Measurements from ENCODE around the gene DCHS2.
A peak's percentile ranks its signal among the peaks of the same experiment; 100 is the strongest.

The DCHS2 gene

GRCh38 chr4:154364066-154364845 is 127.3 kb downstream of the DCHS2 start:
- Mint-ChIP-seq H3K36me3 (no peaks in the 10 kb centered on the region), H3K27me3 (no peaks in the 10 kb centered on the region), H3K4me3 (no peak overlapping the region), H3K9me3 (no peaks in the 10 kb centered on the region), H3K27ac (peak overlapping the region; percentile 25), H3K4me1 (peaks cover 31 to 46% of the 10 kb centered on the region in 2 donors)
- DNase-seq, result no peak
- ATAC-seq (replicated peaks), result no peak

- H3K27ac Mint-ChIP-seq, result no peak overlapping the region
- H3K4me1 Mint-ChIP-seq, result peaks cover 19 to 24% of the 10 kb centered on the region in 2 donors
- ATAC-seq (replicated peaks) (peak; percentile 51 to 56), DNase-seq (no peak)
- no peaks in the 10 kb centered on the region for H3K36me3 Mint-ChIP-seq
- peaks cover 0 to 4% of the 10 kb centered on the region in 2 donors for H3K27me3 Mint-ChIP-seq
- no peak overlapping the region for H3K4me3 Mint-ChIP-seq
- H3K9me3 Mint-ChIP-seq, result no peaks in the 10 kb centered on the region
These were observed 130.1 kb downstream of the DCHS2 start for GRCh38 chr4:154361450-154361849.

- DNase-seq (no peak), ATAC-seq (replicated peaks) (no peak)
- Mint-ChIP-seq H3K4me3 (no peak overlapping the region), H3K4me1 (peaks cover 19 to 24% of the 10 kb centered on the region in 2 donors), H3K9me3 (no peaks in the 10 kb centered on the region), H3K27me3 (peaks cover 0 to 4% of the 10 kb centered on the region in 2 donors), H3K36me3 (no peaks in the 10 kb centered on the region), H3K27ac (no peak overlapping the region)
These were observed 131.1 kb downstream of the DCHS2 start for GRCh38 chr4:154360491-154360890.

- no peak for DNase-seq
- H3K27ac Mint-ChIP-seq, result no peak overlapping the region
- H3K4me3 Mint-ChIP-seq, result no peak overlapping the region
- H3K36me3 Mint-ChIP-seq, result no peaks in the 10 kb centered on the region
- H3K27me3 Mint-ChIP-seq, result peaks cover 4 to 7% of the 10 kb centered on the region in 2 donors
- ATAC-seq (replicated peaks), result no peak
- H3K9me3 Mint-ChIP-seq, result no peaks in the 10 kb centered on the region
- H3K4me1 Mint-ChIP-seq, result peaks cover 2 to 3% of the 10 kb centered on the region in 2 donors
These were observed 136.7 kb downstream of the DCHS2 start for GRCh38 chr4:154354883-154355282.

- Mint-ChIP-seq H3K4me1 (peaks cover 2 to 6% of the 10 kb centered on the region in 2 donors), H3K27ac (no peak overlapping the region), H3K36me3 (no peaks in the 10 kb centered on the region), H3K4me3 (no peak overlapping the region), H3K9me3 (no peaks in the 10 kb centered on the region), H3K27me3 (peaks cover 0 to 7% of the 10 kb centered on the region in 2 donors)
- peak in 1 of 2 donors; percentile 61 for ATAC-seq (replicated peaks)
- no peak for DNase-seq
These were observed 141.8 kb downstream of the DCHS2 start for GRCh38 chr4:154349829-154350228.

GRCh38 chr4:154348657-154349056 is 142.9 kb downstream of the DCHS2 start:
- no peaks in the 10 kb centered on the region for H3K36me3 Mint-ChIP-seq
- no peak overlapping the region for H3K4me3 Mint-ChIP-seq
- DNase-seq, result no peak
- H3K27ac Mint-ChIP-seq, result no peak overlapping the region
- no peak for ATAC-seq (replicated peaks)
- H3K4me1 Mint-ChIP-seq, result peaks cover 2 to 6% of the 10 kb centered on the region in 2 donors
- H3K27me3 Mint-ChIP-seq, result peaks cover 0 to 7% of the 10 kb centered on the region in 2 donors
- no peaks in the 10 kb centered on the region for H3K9me3 Mint-ChIP-seq

GRCh38 chr4:154345359-154345758 is 146.2 kb downstream of the DCHS2 start:
- Mint-ChIP-seq H3K9me3 (no peaks in the 10 kb centered on the region), H3K4me1 (peaks cover 2 to 6% of the 10 kb centered on the region in 2 donors), H3K27ac (no peak overlapping the region), H3K36me3 (no peaks in the 10 kb centered on the region), H3K4me3 (no peak overlapping the region), H3K27me3 (peaks cover 0 to 7% of the 10 kb centered on the region in 2 donors)
- no peak for ATAC-seq (replicated peaks)
- no peak for DNase-seq

- Mint-ChIP-seq H3K27me3 (peaks cover 0 to 7% of the 10 kb centered on the region in 2 donors), H3K36me3 (no peaks in the 10 kb centered on the region), H3K4me1 (peaks cover 0 to under 1% of the 10 kb centered on the region in 2 donors), H3K9me3 (no peaks in the 10 kb centered on the region), H3K27ac (no peak overlapping the region), H3K4me3 (no peak overlapping the region)
- no peak for DNase-seq
- ATAC-seq (replicated peaks), result peak; percentile 54 to 58
These were observed 146.9 kb downstream of the DCHS2 start for GRCh38 chr4:154344686-154345085.

- Mint-ChIP-seq H3K27ac (no peak overlapping the region), H3K27me3 (peaks cover 0 to 7% of the 10 kb centered on the region in 2 donors), H3K9me3 (no peaks in the 10 kb centered on the region), H3K4me1 (no peaks in the 10 kb centered on the region), H3K4me3 (no peak overlapping the region), H3K36me3 (no peaks in the 10 kb centered on the region)
- DNase-seq (no peak), ATAC-seq (replicated peaks) (no peak)
These were observed 147.9 kb downstream of the DCHS2 start for GRCh38 chr4:154343651-154344050.

- Mint-ChIP-seq H3K4me3 (no peak overlapping the region), H3K4me1 (no peaks in the 10 kb centered on the region), H3K36me3 (no peaks in the 10 kb centered on the region), H3K27me3 (peaks cover 0 to 13% of the 10 kb centered on the region in 2 donors), H3K9me3 (no peaks in the 10 kb centered on the region), H3K27ac (no peak overlapping the region)
- DNase-seq, result no peak
- no peak for ATAC-seq (replicated peaks)
These were observed 150.2 kb downstream of the DCHS2 start for GRCh38 chr4:154341448-154341847.

- ATAC-seq (replicated peaks), result no peak
- peaks cover 10 to 15% of the 10 kb centered on the region in 2 donors for H3K4me1 Mint-ChIP-seq
- no peak overlapping the region for H3K4me3 Mint-ChIP-seq
- no peak overlapping the region for H3K27ac Mint-ChIP-seq
- H3K9me3 Mint-ChIP-seq, result no peaks in the 10 kb centered on the region
- no peaks in the 10 kb centered on the region for H3K36me3 Mint-ChIP-seq
- peaks cover 0 to 15% of the 10 kb centered on the region in 2 donors for H3K27me3 Mint-ChIP-seq
- no peak for DNase-seq
These were observed 156.0 kb downstream of the DCHS2 start for GRCh38 chr4:154335588-154335987.

- ATAC-seq (replicated peaks) (peak; percentile 95 to 96), DNase-seq (peak; percentile 62)
- Mint-ChIP-seq H3K27me3 (peaks cover 0 to 25% of the 10 kb centered on the region in 2 donors), H3K36me3 (no peaks in the 10 kb centered on the region), H3K4me1 (peaks cover 10 to 15% of the 10 kb centered on the region in 2 donors), H3K27ac (peak overlapping the region; percentile 94), H3K4me3 (peak overlapping the region; percentile 83 to 90), H3K9me3 (no peaks in the 10 kb centered on the region)
These were observed 158.7 kb downstream of the DCHS2 start for GRCh38 chr4:154332681-154333421.

- no peak overlapping the region for H3K27ac Mint-ChIP-seq
- no peaks in the 10 kb centered on the region for H3K9me3 Mint-ChIP-seq
- DNase-seq (no peak), ATAC-seq (replicated peaks) (no peak)
- H3K27me3 Mint-ChIP-seq, result peaks cover 14 to 24% of the 10 kb centered on the region in 2 donors
- H3K4me1 Mint-ChIP-seq, result peaks cover 10 to 15% of the 10 kb centered on the region in 2 donors
- H3K36me3 Mint-ChIP-seq, result no peaks in the 10 kb centered on the region
- no peak overlapping the region for H3K4me3 Mint-ChIP-seq
These were observed 161.7 kb downstream of the DCHS2 start for GRCh38 chr4:154329939-154330338.

GRCh38 chr4:154329268-154329868 is 162.2 kb downstream of the DCHS2 start:
- H3K4me1 Mint-ChIP-seq, result peaks cover 10 to 15% of the 10 kb centered on the region in 2 donors
- H3K27ac Mint-ChIP-seq, result no peak overlapping the region
- H3K9me3 Mint-ChIP-seq, result no peaks in the 10 kb centered on the region
- ATAC-seq (replicated peaks), result no peak
- no peaks in the 10 kb centered on the region for H3K36me3 Mint-ChIP-seq
- H3K4me3 Mint-ChIP-seq, result no peak overlapping the region
- peaks cover 14 to 24% of the 10 kb centered on the region in 2 donors for H3K27me3 Mint-ChIP-seq
- DNase-seq, result no peak
